ENCODE data around the gene RPS6KB1. TPM values are rescaled to one million over a fixed set of nuclear protein-coding genes. Genes with fewer than 3 reads are reported as not detected.
"Not testable (repeated sequence)": the region's sequence is repeated elsewhere in the genome, so short reads cannot be mapped to it uniquely, and the experiment has no call there.

RPS6KB1 gene
- total and polyA plus RNA-seq, 3 experiments from 2014 or later: 24.4 to 52.3 (median 44.5) TPM

DNA sequence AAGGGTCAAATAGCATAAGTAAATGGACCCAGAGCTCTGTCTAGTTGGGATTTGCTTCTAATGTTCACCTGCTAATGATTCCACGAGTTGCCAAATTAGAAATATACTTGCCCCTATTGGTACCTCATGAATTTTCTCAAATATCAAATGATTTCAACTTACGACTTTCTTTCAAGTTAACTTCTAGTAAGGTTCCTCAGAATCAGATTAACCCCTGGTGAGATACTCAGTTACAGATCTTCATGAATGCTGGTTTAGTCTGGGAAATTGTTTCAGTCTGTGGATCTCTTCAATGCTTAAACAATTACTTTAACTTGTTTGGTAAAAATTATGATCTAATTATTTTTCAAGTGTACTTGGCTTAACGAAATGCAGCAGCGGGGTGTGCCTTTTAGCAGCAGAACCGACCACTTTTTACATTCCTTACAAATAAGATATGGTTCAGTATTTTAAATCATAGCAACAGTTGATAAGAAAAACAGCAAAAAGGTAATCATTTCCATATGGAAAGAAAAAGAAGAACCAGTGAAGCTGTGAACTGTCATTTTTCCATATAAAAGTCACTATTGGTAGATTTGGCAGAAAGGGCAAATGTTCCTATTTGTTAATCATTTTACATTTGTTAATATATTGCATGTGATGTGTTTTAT lies 34.6 kb upstream of the RPS6KB1 start:
- POLR2A ChIA-PET: interaction anchor here (1.5 kb wide), 1 partner anchor 151 kb away, joined by 3 read pairs; the partner anchor contains the start of genes PTRH2 and VMP1

DNA sequence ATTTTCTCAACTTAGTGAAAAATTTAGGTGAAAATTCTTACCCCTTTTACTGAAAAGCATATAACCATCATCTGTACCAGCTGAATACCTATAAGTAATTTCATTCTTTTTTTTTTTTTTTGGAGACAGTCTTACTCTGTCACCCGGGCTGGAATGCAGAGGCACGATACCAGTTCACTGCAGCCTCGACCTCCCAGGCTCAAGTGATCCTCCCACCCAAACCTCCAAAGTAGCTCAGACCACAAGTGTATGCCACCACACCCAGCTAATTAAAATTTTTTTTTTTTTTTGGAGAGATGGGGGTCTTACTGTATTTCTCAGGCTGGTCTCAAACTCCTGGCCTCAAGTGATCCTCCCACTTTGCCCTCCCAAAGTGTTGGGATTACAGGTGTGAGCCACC lies 34.0 kb upstream of the RPS6KB1 start:
- H3K4me3 ChIP-seq (ENCODE audit: low read length): no peak overlapping the region
- no peak overlapping the region for H3K4me3 Mint-ChIP-seq
- H3K27ac ChIP-seq (ENCODE audit: low read depth, low read length): no peak overlapping the region
- H3K36me3 ChIP-seq (ENCODE audit: insufficient read depth, low read length): peaks cover 9% of the 10 kb centered on the region
- CTCF ChIA-PET: interaction anchor here (0.6 to 1.6 kb wide), 9 partner anchors 12 to 134 kb away, joined by 3 to 12 read pairs (median 4); no protein-coding TSS in a partner anchor
- peaks cover 0 to 35% (median 4%) of the 10 kb centered on the region in 3 donors for H3K36me3 Mint-ChIP-seq
- no peaks in the 10 kb centered on the region for H3K9me3 Mint-ChIP-seq
- no peak for DNase-seq
- H3K4me1 ChIP-seq (ENCODE audit: insufficient read depth, low read length): no peaks in the 10 kb centered on the region
- peaks cover 2 to 6% (median 5%) of the 10 kb centered on the region in 3 donors for H3K4me1 Mint-ChIP-seq
- H3K27me3 Mint-ChIP-seq: no peaks in the 10 kb centered on the region
- peak overlapping the region in 1 of 8 donors; percentile 54 for H3K27ac Mint-ChIP-seq
- H3K9me3 ChIP-seq (ENCODE audit: low read length): no peaks in the 10 kb centered on the region
- POLR2A ChIA-PET: interaction anchor here (1.5 kb wide), 1 partner anchor 151 kb away, joined by 3 read pairs; the partner anchor contains the start of genes PTRH2 and VMP1
- H3K27me3 ChIP-seq (ENCODE audit: insufficient read depth, low read length, poor library complexity, severe bottlenecking): no peaks in the 10 kb centered on the region

More for the DNA sequence above, 34.6 kb upstream of the RPS6KB1 start:
- CTCF ChIA-PET: interaction anchor here (0.9 to 1.9 kb wide), 7 partner anchors 11 to 111 kb away, joined by 3 to 10 read pairs (median 4); no protein-coding TSS in a partner anchor
- Histone ChIP-seq H3K9me3 (ENCODE audit: low read length) (no peaks in the 10 kb centered on the region), H3K27ac (ENCODE audit: low read depth, low read length) (no peak overlapping the region), H3K27me3 (ENCODE audit: insufficient read depth, low read length, poor library complexity, severe bottlenecking) (no peaks in the 10 kb centered on the region), H3K4me3 (ENCODE audit: low read length) (no peak overlapping the region), H3K36me3 (ENCODE audit: insufficient read depth, low read length) (peaks cover 5% of the 10 kb centered on the region), H3K4me1 (ENCODE audit: insufficient read depth, low read length) (peaks cover 4% of the 10 kb centered on the region)
- Mint-ChIP-seq H3K4me3 (no peak overlapping the region), H3K36me3 (peaks cover 0 to 30% (median 2%) of the 10 kb centered on the region in 3 donors), H3K9me3 (no peaks in the 10 kb centered on the region), H3K27ac (no peak overlapping the region), H3K4me1 (peaks cover 4 to 9% (median 8%) of the 10 kb centered on the region in 3 donors), H3K27me3 (no peaks in the 10 kb centered on the region)
- DNase-seq: no peak

DNA sequence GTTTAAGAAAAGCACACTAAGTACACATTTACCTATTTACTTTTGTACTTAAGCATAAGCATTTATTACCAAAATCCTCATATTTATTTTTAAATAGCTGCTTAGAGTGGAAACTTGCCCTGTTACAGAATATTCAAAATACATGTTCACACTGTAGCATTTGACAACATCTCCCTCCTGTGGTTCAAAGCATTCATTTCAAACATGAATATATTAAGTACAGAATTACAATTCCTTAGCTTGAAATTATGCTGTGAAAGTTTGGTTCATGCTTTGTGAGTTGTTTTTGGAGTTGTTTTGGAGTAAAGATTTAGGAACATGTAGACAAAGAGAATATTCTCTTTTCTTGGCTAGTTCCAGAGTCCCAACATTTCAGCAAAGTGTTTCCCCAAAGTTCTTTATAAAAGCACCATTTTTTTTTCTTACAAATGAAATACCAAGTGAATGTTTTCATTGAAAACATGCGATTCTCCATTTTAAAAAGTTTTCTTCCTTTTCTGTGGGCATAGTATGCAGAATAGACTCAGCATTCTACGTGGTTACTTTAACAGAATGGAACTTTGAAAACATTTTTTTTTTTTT lies 33.4 kb upstream of the RPS6KB1 start:
- H3K9me3 Mint-ChIP-seq: no peaks in the 10 kb centered on the region
- peak overlapping the region in 1 of 8 donors; percentile 54 for H3K27ac Mint-ChIP-seq
- no peaks in the 10 kb centered on the region for H3K27me3 Mint-ChIP-seq
- H3K4me3 Mint-ChIP-seq: no peak overlapping the region
- peak in 1 of 5 donors; percentile 24 for DNase-seq
- ChIA-PET CTCF (interaction anchor here (0.5 to 1.6 kb wide), 12 partner anchors 12 to 134 kb away, joined by 3 to 12 read pairs (median 4); no protein-coding TSS in a partner anchor), POLR2A (interaction anchor here (1.5 kb wide), 1 partner anchor 152 kb away, joined by 3 read pairs; the partner anchor contains the start of genes PTRH2 and VMP1)
- H3K9me3 ChIP-seq (ENCODE audit: low read length): no peaks in the 10 kb centered on the region
- H3K36me3 ChIP-seq (ENCODE audit: insufficient read depth, low read length): peaks cover 9% of the 10 kb centered on the region
- peaks cover 2 to 6% (median 5%) of the 10 kb centered on the region in 3 donors for H3K4me1 Mint-ChIP-seq
- H3K27me3 ChIP-seq (ENCODE audit: insufficient read depth, low read length, poor library complexity, severe bottlenecking): no peaks in the 10 kb centered on the region
- no peak overlapping the region for H3K27ac ChIP-seq (ENCODE audit: low read depth, low read length)
- H3K36me3 Mint-ChIP-seq: peaks cover 0 to 39% (median 4%) of the 10 kb centered on the region in 3 donors
- no peaks in the 10 kb centered on the region for H3K4me1 ChIP-seq (ENCODE audit: insufficient read depth, low read length)
- no peak overlapping the region for H3K4me3 ChIP-seq (ENCODE audit: low read length)

DNA sequence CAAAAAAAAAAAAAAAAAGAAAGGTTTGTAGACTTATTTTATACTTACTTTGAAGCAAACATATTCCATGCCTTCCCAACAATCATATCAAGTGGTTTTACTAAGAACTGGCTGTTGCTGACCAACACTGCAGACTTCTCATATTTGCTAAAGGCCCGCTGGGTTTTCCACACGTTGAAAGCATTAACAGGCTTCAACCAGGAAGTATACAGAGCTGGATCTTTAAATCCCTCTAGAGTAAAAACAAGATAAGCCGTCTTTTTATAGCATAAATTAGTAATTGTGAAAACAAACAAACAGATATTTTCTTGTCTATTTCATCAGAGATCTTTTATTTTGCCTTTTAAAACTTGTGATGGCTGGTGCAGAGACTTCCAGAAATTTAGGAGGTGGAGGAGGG lies 29.3 kb upstream of the RPS6KB1 start:
- Histone ChIP-seq H3K4me3 (ENCODE audit: low read length) (no peak overlapping the region), H3K9me3 (ENCODE audit: low read length) (no peaks in the 10 kb centered on the region), H3K27ac (ENCODE audit: low read depth, low read length) (no peak overlapping the region), H3K27me3 (ENCODE audit: insufficient read depth, low read length, poor library complexity, severe bottlenecking) (no peaks in the 10 kb centered on the region), H3K4me1 (ENCODE audit: insufficient read depth, low read length) (no peaks in the 10 kb centered on the region), H3K36me3 (ENCODE audit: insufficient read depth, low read length) (peaks cover 12% of the 10 kb centered on the region)
- ChIA-PET POLR2A (interaction anchor here (0.7 kb wide), 1 partner anchor 102 kb away, joined by 3 read pairs; no protein-coding TSS in a partner anchor), CTCF (interaction anchor here (1.1 kb wide), 1 partner anchor 36 kb away, joined by 3 read pairs; no protein-coding TSS in a partner anchor)
- DNase-seq: no peak
- H3K36me3 Mint-ChIP-seq: peaks cover 0 to 62% (median 4%) of the 10 kb centered on the region in 3 donors
- no peaks in the 10 kb centered on the region for H3K9me3 Mint-ChIP-seq
- H3K27me3 Mint-ChIP-seq: no peaks in the 10 kb centered on the region
- peaks cover 2 to 6% (median 5%) of the 10 kb centered on the region in 3 donors for H3K4me1 Mint-ChIP-seq
- H3K4me3 Mint-ChIP-seq: no peak overlapping the region
- peak overlapping the region in 1 of 8 donors; percentile 38 for H3K27ac Mint-ChIP-seq

DNA sequence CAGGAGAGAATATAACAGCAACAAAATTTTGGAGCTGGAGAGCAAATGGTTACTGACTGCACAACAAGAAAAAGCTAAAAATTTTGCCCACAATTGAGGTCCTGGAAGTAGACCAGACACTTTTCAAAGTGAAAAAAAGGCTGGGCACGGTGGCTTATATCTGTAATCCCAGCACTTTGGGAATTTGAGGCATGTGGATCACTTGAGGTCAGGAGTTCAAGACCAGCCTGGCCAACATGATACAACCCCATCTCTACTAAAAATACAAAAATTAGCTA lies 23.0 kb upstream of the RPS6KB1 start:
- no peak for DNase-seq
- ChIA-PET POLR2A (interaction anchor here (0.6 kb wide), 2 partner anchors 24 to 33 kb away, joined by 3 to 4 read pairs; no protein-coding TSS in a partner anchor), CTCF (interaction anchor here (1.0 kb wide), 1 partner anchor 262 kb away, joined by 4 read pairs; no protein-coding TSS in a partner anchor)
- Histone ChIP-seq H3K4me1 (ENCODE audit: insufficient read depth, low read length) (no peaks in the 10 kb centered on the region), H3K27me3 (ENCODE audit: insufficient read depth, low read length, poor library complexity, severe bottlenecking) (no peaks in the 10 kb centered on the region), H3K27ac (ENCODE audit: low read depth, low read length) (no peak overlapping the region), H3K4me3 (ENCODE audit: low read length) (no peak overlapping the region), H3K9me3 (ENCODE audit: low read length) (no peaks in the 10 kb centered on the region), H3K36me3 (ENCODE audit: insufficient read depth, low read length) (peaks cover 3% of the 10 kb centered on the region)
- Mint-ChIP-seq H3K4me3 (no peak overlapping the region), H3K4me1 (no peaks in the 10 kb centered on the region), H3K36me3 (peaks cover 0 to 53% (median 7%) of the 10 kb centered on the region in 3 donors), H3K27ac (no peak overlapping the region), H3K9me3 (no peaks in the 10 kb centered on the region), H3K27me3 (no peaks in the 10 kb centered on the region)

DNA sequence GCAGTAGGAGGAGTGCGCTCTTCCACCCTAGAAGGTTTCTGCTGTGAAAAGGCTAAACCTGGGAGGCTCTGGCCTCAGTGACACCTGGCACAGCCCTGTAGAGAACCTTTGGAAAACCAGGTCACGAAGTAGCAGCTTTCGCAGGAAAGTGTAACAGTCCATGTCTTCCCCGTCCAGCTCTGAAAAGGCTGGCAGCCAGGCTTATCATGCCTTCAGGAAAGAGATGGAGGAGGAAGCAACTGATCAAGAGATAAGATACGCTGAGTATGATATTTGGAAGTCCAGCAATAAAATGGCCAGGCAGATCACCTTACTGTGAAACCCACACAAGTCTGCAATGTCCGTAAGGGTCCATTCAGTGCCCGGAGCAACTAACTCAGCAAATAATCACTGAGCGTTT lies 22.4 kb upstream of the RPS6KB1 start:
- no peak for DNase-seq
- POLR2A ChIA-PET: no interaction called here

DNA sequence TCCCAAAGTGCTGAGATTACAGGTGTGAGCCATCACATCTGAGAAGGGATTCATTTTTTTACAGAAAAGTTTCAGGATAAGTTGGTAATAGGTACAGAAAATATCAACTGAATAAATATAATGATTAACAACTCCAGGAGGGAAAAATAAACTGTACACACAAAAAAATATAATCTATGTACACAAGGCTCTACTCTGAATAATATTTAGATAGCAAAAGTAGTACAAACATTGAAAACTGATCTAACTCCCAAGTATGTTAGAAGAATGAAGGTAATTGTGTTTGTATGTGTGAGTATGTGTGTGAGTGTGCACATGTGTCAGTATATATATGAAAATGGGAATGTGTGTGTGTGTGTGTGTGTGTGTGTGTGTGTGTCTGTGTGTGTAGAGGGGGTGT lies 20.6 kb upstream of the RPS6KB1 start:
- Mint-ChIP-seq H3K27ac (peak overlapping the region in 4 of 8 donors; percentile 44 to 57 (median 53)), H3K4me3 (no peak overlapping the region), H3K9me3 (no peaks in the 10 kb centered on the region), H3K4me1 (no peaks in the 10 kb centered on the region), H3K36me3 (peaks cover 0 to 56% (median 10%) of the 10 kb centered on the region in 3 donors), H3K27me3 (no peaks in the 10 kb centered on the region)
- DNase-seq: no peak
- H3K4me1 ChIP-seq (ENCODE audit: insufficient read depth, low read length): no peaks in the 10 kb centered on the region
- H3K9me3 ChIP-seq (ENCODE audit: low read length): no peaks in the 10 kb centered on the region
- H3K27me3 ChIP-seq (ENCODE audit: insufficient read depth, low read length, poor library complexity, severe bottlenecking): no peaks in the 10 kb centered on the region
- ChIA-PET POLR2A (no interaction called here), CTCF (interaction anchor here (1.1 to 1.2 kb wide), 2 partner anchors 10 to 73 kb away, joined by 3 read pairs; no protein-coding TSS in a partner anchor)
- H3K27ac ChIP-seq (ENCODE audit: low read depth, low read length): no peak overlapping the region
- no peak overlapping the region for H3K4me3 ChIP-seq (ENCODE audit: low read length)
- peaks cover 3% of the 10 kb centered on the region for H3K36me3 ChIP-seq (ENCODE audit: insufficient read depth, low read length)

More for the DNA sequence above, 22.4 kb upstream of the RPS6KB1 start:
- Mint-ChIP-seq H3K27me3 (no peaks in the 10 kb centered on the region), H3K4me3 (no peak overlapping the region), H3K9me3 (no peaks in the 10 kb centered on the region), H3K4me1 (no peaks in the 10 kb centered on the region), H3K36me3 (peaks cover 0 to 52% (median 7%) of the 10 kb centered on the region in 3 donors), H3K27ac (peak overlapping the region in 2 of 8 donors; percentile 48 to 68)
- H3K27ac ChIP-seq (ENCODE audit: low read depth, low read length): no peak overlapping the region
- H3K4me1 ChIP-seq (ENCODE audit: insufficient read depth, low read length): no peaks in the 10 kb centered on the region
- no peak overlapping the region for H3K4me3 ChIP-seq (ENCODE audit: low read length)
- CTCF ChIA-PET: interaction anchor here (1.0 kb wide), 1 partner anchor 262 kb away, joined by 4 read pairs; no protein-coding TSS in a partner anchor
- H3K27me3 ChIP-seq (ENCODE audit: insufficient read depth, low read length, poor library complexity, severe bottlenecking): no peaks in the 10 kb centered on the region
- H3K9me3 ChIP-seq (ENCODE audit: low read length): no peaks in the 10 kb centered on the region
- no peaks in the 10 kb centered on the region for H3K36me3 ChIP-seq (ENCODE audit: insufficient read depth, low read length)

DNA sequence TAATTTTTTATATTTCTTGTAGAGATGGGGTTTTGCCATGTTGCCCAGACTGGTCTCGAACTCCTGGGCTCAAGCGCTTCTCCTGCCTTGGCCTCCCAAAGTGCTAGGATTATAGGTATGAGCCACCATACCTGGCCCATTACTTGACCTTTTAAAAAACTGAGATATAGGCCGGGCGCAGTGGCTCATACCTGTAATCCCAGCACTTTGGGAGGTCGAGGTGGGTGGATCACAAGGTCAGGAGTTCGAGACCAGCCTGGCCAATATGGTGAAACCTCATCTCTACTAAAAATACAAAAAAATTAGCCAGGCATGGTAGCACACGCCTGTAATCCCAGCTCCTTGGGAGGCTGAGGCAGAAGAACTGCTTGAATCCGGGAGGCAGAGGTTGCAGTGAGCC lies 19.5 kb upstream of the RPS6KB1 start:
- peaks cover 12% of the 10 kb centered on the region for H3K36me3 ChIP-seq (ENCODE audit: insufficient read depth, low read length)
- H3K4me3 ChIP-seq (ENCODE audit: low read length); H3K4me1 Mint-ChIP-seq; H3K4me3 Mint-ChIP-seq; H3K27me3 Mint-ChIP-seq; CTCF ChIA-PET; H3K9me3 Mint-ChIP-seq; H3K4me1 ChIP-seq (ENCODE audit: insufficient read depth, low read length); DNase-seq; H3K27ac ChIP-seq (ENCODE audit: low read depth, low read length); H3K9me3 ChIP-seq (ENCODE audit: low read length); POLR2A ChIA-PET; H3K27me3 ChIP-seq (ENCODE audit: insufficient read depth, low read length, poor library complexity, severe bottlenecking): not testable (repeated sequence)
- H3K27ac Mint-ChIP-seq: peak overlapping the region in 1 of 8 donors; percentile 24
- H3K36me3 Mint-ChIP-seq: peaks cover 0 to 62% (median 14%) of the 10 kb centered on the region in 3 donors

Data from CD8-positive, alpha-beta memory T cell (primary cell).